Neural progenitor cell (in vitro differentiated cells): ENCODE results near the gene UBE2D2. TPM values are rescaled to one million over a fixed set of nuclear protein-coding genes. Genes with fewer than 3 reads are reported as not detected.
"Not testable (repeated sequence)": the region's sequence is repeated elsewhere in the genome, so short reads cannot be mapped to it uniquely, and the experiment has no call there.

Source experiments
- DNase-seq: peaks from one replicate; pipeline ENCODE4 v3.0.0-alpha.2; 2016; ENCODE audit warnings: low spot score
- H2AFZ ChIP-seq: fragments of 200-600 bp; sonication (generic); replicated peaks from 2 replicates; pipeline ENCODE4 v1.6.1; 2016; ENCODE audit warnings: antibody characterized with exemption
- H3F3A ChIP-seq: fragments of 200-600 bp; sonication (generic); 2 replicates; pipeline ENCODE4 v1.6.1; 2016; ENCODE audit warnings: antibody characterized with exemption, low read depth
- H3K27ac ChIP-seq: fragments of 200-600 bp; sonication (generic); 2 replicates; pipeline ENCODE4 v1.5.1; 2016; ENCODE audit warnings: mild to moderate bottlenecking
- H3K27me3 ChIP-seq: fragments of 200-600 bp; sonication (generic); 2 replicates; pipeline ENCODE4 v1.6.1; 2016; ENCODE audit warnings: mild to moderate bottlenecking, moderate library complexity
- H3K36me3 ChIP-seq: fragments of 200-600 bp; sonication (generic); 2 replicates; pipeline ENCODE4 v1.5.1; 2016
- H3K4me1 ChIP-seq: fragments of 200-600 bp; sonication (generic); 2 replicates; pipeline ENCODE4 v1.6.1; 2016; ENCODE audit warnings: mixed run types
- H3K4me2 ChIP-seq: fragments of 200-600 bp; sonication (generic); 2 replicates; pipeline ENCODE4 v1.6.1; 2016
- H3K4me3 ChIP-seq: fragments of 200-600 bp; sonication (generic); 2 replicates; pipeline ENCODE4 v1.5.1; 2016
- H3K79me2 ChIP-seq: fragments of 200-600 bp; sonication (generic); 2 replicates; pipeline ENCODE4 v1.6.1; 2016; ENCODE audit warnings: low read depth
- H3K9ac ChIP-seq: fragments of 200-600 bp; sonication (generic); 2 replicates; pipeline ENCODE4 v1.6.1; 2016
- H3K9me3 ChIP-seq: fragments of 200-600 bp; sonication (generic); 2 replicates; pipeline ENCODE4 v1.5.1; 2016; ENCODE audit warnings: low read depth
- H4K20me1 ChIP-seq: fragments of 200-600 bp; sonication (generic); 2 replicates; pipeline ENCODE4 v1.6.1; 2016; ENCODE audit warnings: low read depth
- H3K27ac Mint-ChIP-seq: 3 replicates; pipeline ENCODE4 v1.8.0; 2021; ENCODE audit warnings: mixed read lengths
- H3K27me3 Mint-ChIP-seq: 2 replicates; pipeline ENCODE4 v1.8.0; 2022; ENCODE audit warnings: low read depth, mild to moderate bottlenecking, inconsistent platforms, moderate library complexity, mixed read lengths; ENCODE audit not compliant: insufficient read depth
- H3K36me3 Mint-ChIP-seq: 3 replicates; pipeline ENCODE4 v1.8.0; 2021; ENCODE audit warnings: mixed read lengths
- H3K4me1 Mint-ChIP-seq: 3 replicates; pipeline ENCODE4 v1.8.0; 2021; ENCODE audit warnings: mixed read lengths
- H3K4me3 Mint-ChIP-seq: 3 replicates; pipeline ENCODE4 v1.8.0; 2021; ENCODE audit warnings: mild to moderate bottlenecking, moderate library complexity, mixed read lengths
- H3K9me3 Mint-ChIP-seq: 3 replicates; pipeline ENCODE4 v1.8.0; 2020; ENCODE audit warnings: mixed read lengths
- EZH2 ChIP-seq: fragments of 200-600 bp; sonication (generic); IDR thresholded peaks from 2 replicates; pipeline ENCODE4 v1.6.1; 2017; ENCODE audit warnings: antibody characterized with exemption, mild to moderate bottlenecking, moderate library complexity
- EZH2phosphoT487 ChIP-seq: fragments of 200-600 bp; sonication (generic); IDR thresholded peaks from 2 replicates; pipeline ENCODE4 v1.6.1; 2017; ENCODE audit warnings: antibody characterized with exemption
- total RNA-seq: library from RNA; depleted of rRNA; stranded (reverse); fragments of >200 nt; gene quantifications from 2 replicates; pipeline ENCODE4 v1.2.3, GENCODE V29; 2015; ENCODE audit warnings: low replicate concordance
- TF ChIP-seq, protein P1 (sequence below): fragments of 200-600 bp; sonication (generic); IDR thresholded peaks from 2 replicates; pipeline ENCODE4 v1.5.1; 2017; ENCODE audit warnings: antibody characterized with exemption, mild to moderate bottlenecking

The UBE2D2 gene
- total RNA-seq, 1 donor from 2014 or later = 141 TPM

- Histone ChIP-seq H3F3A (peaks cover 45% of the 10 kb centered on the region), H3K4me1 (peaks cover 46% of the 10 kb centered on the region), H3K4me2 (peak overlapping the region; percentile 41)
- Mint-ChIP-seq H3K4me3 (peak overlapping the region; percentile 80), H3K27ac (peak overlapping the region; percentile 99), H3K4me1 (peaks cover 74% of the 10 kb centered on the region)
- not testable (repeated sequence) for DNase-seq, H3K9ac ChIP-seq, H2AFZ ChIP-seq, H3K9me3 Mint-ChIP-seq, H3K79me2 ChIP-seq, H3K27me3 Mint-ChIP-seq, H3K4me3 ChIP-seq, H3K36me3 Mint-ChIP-seq, H3K36me3 ChIP-seq, H3K27ac ChIP-seq, H4K20me1 ChIP-seq, H3K9me3 ChIP-seq, H3K27me3 ChIP-seq
Measured at GRCh38 chr5:139527090-139527470, 34.1 kb upstream of the UBE2D2 start.

DNA sequence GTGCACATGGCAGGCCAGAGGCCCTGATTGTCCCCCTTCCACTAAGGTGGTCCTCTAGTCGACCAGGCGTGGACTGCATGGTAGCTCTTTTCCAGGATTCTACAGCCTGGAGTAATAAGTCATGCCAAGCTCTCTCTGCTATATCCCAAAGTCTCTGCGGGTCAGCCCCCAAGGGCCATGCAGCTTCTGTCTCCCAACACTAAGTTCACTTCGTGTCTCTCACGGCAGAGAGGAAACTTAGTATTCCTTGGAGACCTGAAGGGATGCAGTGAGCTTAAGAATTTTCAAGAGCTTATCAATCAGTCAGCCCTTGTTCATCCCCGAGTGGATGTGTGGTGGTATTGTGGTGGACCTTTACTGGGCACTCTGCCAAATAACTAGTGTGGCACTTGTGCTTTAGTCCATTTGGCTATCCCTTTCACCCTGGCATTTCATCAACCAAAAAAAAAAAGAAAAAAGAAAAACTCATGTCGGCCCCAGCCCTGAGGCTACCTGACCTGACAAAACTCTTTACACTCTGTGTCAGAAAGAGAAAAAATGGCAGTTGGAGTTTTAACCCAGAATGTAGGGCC is 33.2 kb upstream of the UBE2D2 start:
- not testable (repeated sequence) for H3K4me2 ChIP-seq, H2AFZ ChIP-seq, H3K79me2 ChIP-seq, H3K9me3 Mint-ChIP-seq, DNase-seq, H3K9ac ChIP-seq, H3K4me3 ChIP-seq, H4K20me1 ChIP-seq, H3K9me3 ChIP-seq, H3K27me3 Mint-ChIP-seq, H3K27me3 ChIP-seq, H3K36me3 ChIP-seq, H3K27ac ChIP-seq, H3K36me3 Mint-ChIP-seq
- Histone ChIP-seq H3F3A (peaks cover 41% of the 10 kb centered on the region), H3K4me1 (peaks cover 46% of the 10 kb centered on the region)
- Mint-ChIP-seq H3K4me1 (peaks cover 77% of the 10 kb centered on the region), H3K27ac (peak overlapping the region; percentile 92), H3K4me3 (peak overlapping the region; percentile 79)

- H3K4me1 Mint-ChIP-seq = peaks cover 72% of the 10 kb centered on the region
- H3K9me3 ChIP-seq = not testable (repeated sequence)
- H3K4me1 ChIP-seq = peaks cover 40% of the 10 kb centered on the region
Measured at GRCh38 chr5:139528695-139529094, 32.4 kb upstream of the UBE2D2 start.

DNA sequence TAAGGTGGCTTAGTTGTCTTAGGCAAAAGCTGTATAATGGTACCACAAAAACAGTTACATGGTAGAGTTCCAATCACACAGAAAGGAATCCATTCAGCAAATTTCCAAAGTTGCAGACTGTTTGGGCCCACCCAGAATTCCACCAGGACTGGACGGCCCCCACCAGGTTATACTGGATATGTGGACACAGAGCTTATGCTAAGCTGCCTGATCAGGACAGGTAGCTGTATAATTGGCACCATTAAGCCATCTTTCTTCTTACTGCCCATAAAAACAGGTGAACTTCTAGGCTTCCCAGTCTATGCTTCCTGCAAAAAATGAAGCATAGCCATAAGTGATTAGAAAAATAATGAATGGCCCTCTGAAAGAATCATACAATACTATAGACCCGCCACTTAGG is 31.1 kb upstream of the UBE2D2 start:
- H3K27me3 ChIP-seq, H3K4me2 ChIP-seq, H3K79me2 ChIP-seq, DNase-seq, H4K20me1 ChIP-seq, H3K36me3 Mint-ChIP-seq, H3K4me3 ChIP-seq, H3K36me3 ChIP-seq, H3K4me3 Mint-ChIP-seq, H2AFZ ChIP-seq, H3K27me3 Mint-ChIP-seq, H3K27ac ChIP-seq, H3K9ac ChIP-seq, H3K9me3 ChIP-seq, H3K9me3 Mint-ChIP-seq: not testable (repeated sequence)
- Histone ChIP-seq H3F3A (peaks cover 20% of the 10 kb centered on the region), H3K4me1 (peaks cover 26% of the 10 kb centered on the region)
- Mint-ChIP-seq H3K27ac (peak overlapping the region; percentile 76), H3K4me1 (peaks cover 59% of the 10 kb centered on the region)

More at GRCh38 chr5:139528695-139529094, 32.4 kb upstream of the UBE2D2 start:
- peaks cover 34% of the 10 kb centered on the region for H3F3A ChIP-seq
- Mint-ChIP-seq H3K4me3 (peak overlapping the region; percentile 11), H3K27ac (peak overlapping the region; percentile 59)
- H3K79me2 ChIP-seq, H3K4me3 ChIP-seq, H3K27ac ChIP-seq, H3K27me3 ChIP-seq, H4K20me1 ChIP-seq, DNase-seq, H3K9ac ChIP-seq, H3K36me3 ChIP-seq, H3K36me3 Mint-ChIP-seq, H3K4me2 ChIP-seq, H3K27me3 Mint-ChIP-seq, H3K9me3 Mint-ChIP-seq, H2AFZ ChIP-seq: not testable (repeated sequence)

DNA sequence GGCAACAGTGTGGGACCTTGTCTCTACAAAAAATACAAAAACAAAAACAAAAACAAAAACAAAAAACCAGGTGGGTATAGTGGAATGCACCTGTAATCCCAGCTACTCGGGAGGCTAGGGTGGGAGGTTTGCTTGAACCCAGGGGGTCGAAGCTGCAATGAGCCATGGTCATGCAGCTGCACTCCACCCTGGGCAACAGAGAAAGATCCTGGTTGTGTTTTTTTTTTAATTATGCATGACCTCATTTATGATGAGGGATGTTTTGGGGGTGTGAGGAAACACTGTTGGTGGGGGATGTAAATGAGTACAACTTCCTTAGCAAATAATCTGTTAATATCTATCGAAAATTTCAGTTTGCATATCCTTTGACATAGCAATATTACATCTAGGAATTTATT is 29.4 kb upstream of the UBE2D2 start:
- H3F3A ChIP-seq = peaks cover 3% of the 10 kb centered on the region
- no peak overlapping the region for H3K4me3 ChIP-seq
- H3K4me1 ChIP-seq = peaks cover 11% of the 10 kb centered on the region
- Mint-ChIP-seq H3K27ac (peak overlapping the region; percentile 94), H3K27me3 (no peaks in the 10 kb centered on the region), H3K4me1 (peaks cover 42% of the 10 kb centered on the region), H3K9me3 (no peaks in the 10 kb centered on the region), H3K36me3 (no peaks in the 10 kb centered on the region), H3K4me3 (peak overlapping the region; percentile 62)
- TF ChIP-seq EZH2 (no peak), EZH2phosphoT487 (no peak)
- TF ChIP-seq, protein P1, sequence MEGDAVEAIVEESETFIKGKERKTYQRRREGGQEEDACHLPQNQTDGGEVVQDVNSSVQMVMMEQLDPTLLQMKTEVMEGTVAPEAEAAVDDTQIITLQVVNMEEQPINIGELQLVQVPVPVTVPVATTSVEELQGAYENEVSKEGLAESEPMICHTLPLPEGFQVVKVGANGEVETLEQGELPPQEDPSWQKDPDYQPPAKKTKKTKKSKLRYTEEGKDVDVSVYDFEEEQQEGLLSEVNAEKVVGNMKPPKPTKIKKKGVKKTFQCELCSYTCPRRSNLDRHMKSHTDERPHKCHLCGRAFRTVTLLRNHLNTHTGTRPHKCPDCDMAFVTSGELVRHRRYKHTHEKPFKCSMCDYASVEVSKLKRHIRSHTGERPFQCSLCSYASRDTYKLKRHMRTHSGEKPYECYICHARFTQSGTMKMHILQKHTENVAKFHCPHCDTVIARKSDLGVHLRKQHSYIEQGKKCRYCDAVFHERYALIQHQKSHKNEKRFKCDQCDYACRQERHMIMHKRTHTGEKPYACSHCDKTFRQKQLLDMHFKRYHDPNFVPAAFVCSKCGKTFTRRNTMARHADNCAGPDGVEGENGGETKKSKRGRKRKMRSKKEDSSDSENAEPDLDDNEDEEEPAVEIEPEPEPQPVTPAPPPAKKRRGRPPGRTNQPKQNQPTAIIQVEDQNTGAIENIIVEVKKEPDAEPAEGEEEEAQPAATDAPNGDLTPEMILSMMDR = no peak
- no peaks in the 10 kb centered on the region for H3K27me3 ChIP-seq
- no peak overlapping the region for H3K9ac ChIP-seq
- DNase-seq = no peak
- H3K9me3 ChIP-seq = no peaks in the 10 kb centered on the region
- H3K36me3 ChIP-seq = no peaks in the 10 kb centered on the region
- no peak overlapping the region for H3K4me2 ChIP-seq
- H2AFZ ChIP-seq = no peak overlapping the region
- H3K27ac ChIP-seq = no peak overlapping the region
- no peaks in the 10 kb centered on the region for H4K20me1 ChIP-seq
- no peaks in the 10 kb centered on the region for H3K79me2 ChIP-seq
